GM08714 (cell line): ENCODE measurements around the gene CCDC148.

Experiments used
- H3K4me3 ChIP-seq: fragments of 200-500 bp; sonication (Bioruptor generic); 2 replicates; pipeline ENCODE4 v1.5.1; 2014; ENCODE audit warnings: mild to moderate bottlenecking, low read length, inconsistent platforms
- ZNF274 ChIP-seq: IDR thresholded peaks from 2 replicates; pipeline ENCODE4 v1.6.1; 2012; ENCODE audit warnings: mild to moderate bottlenecking, low read depth, low read length

CCDC148 gene

GRCh38 chr2:158456309-158457066 is at the start of gene CCDC148, which contains the start of gene PKP4:
Gene CCDC148, minus strand, starts transcription at chr2:158456753. Its CDS starts 314 bp downstream, at chr2:158456439.
Gene PKP4, plus strand, starts transcription at chr2:158456952. Its CDS starts 76,233 bp downstream, at chr2:158533185.
- peak within 1 kb of the TSS; percentile 93 for H3K4me3 ChIP-seq
- no peak for TF ChIP-seq ZNF274

- no peak overlapping the region for H3K4me3 ChIP-seq
- TF ChIP-seq ZNF274: no peak
Observed at GRCh38 chr2:158505448-158505934, 48.9 kb upstream of the CCDC148 start.

DNA sequence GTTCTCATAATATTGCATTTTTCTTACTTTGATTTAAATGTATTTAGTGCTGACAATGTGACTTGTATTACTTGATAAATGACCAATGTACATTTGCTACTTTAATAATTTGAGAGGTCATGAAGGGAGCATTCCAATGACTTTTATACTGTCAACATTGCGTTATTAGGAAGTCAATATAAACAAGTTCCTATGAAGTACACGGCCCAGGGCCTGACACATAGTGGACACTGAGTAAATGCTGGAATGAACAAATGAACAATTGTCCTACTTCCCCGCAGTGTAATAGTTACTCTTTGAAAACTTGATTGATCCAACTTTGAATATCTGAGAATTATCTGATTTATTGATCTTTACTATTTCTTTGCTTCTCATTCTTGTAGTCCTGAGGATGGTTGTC is 47.5 kb upstream of the CCDC148 start:
- no peak for TF ChIP-seq ZNF274
- H3K4me3 ChIP-seq: no peak overlapping the region

DNA sequence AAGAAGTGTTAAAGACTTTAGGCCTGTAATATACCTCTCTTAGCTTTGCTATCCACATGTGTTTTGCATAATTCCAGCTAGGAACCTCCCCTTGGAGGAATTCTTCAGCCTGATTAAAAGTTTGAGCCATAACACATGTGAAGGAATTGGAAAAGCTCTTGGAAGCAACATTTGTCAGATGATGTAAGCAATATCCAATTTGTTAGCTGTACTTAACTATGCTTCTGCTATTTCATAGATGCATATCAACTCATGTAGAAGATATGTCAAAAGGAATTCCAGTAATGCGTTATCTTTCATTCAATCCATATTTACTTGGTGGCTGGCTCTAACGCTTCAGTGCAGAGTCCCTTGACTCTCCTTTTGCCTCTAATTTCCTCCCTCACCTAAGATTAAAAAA is 46.4 kb upstream of the CCDC148 start:
- H3K4me3 ChIP-seq: no peak overlapping the region
- no peak for TF ChIP-seq ZNF274

DNA sequence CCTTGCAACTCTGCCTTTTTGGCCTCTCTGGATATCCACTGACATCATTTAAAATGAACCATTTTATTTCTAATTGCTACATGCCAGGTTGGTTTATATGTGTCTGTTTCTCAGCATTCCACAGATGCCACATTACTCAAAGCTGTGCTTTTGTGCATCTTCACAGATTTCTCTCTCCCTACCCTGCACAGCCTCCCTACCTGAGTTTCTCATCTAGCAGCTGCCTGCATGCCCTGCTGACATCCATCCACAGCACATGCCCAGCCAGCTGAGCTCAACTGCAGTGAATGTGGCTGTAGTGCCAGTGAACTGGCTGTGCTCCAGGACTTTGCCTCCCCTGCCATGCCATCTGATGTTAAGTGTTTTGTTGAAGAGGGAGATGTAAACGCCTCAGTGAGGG is 44.7 kb upstream of the CCDC148 start:
- H3K4me3 ChIP-seq: no peak overlapping the region
- no peak for TF ChIP-seq ZNF274

DNA sequence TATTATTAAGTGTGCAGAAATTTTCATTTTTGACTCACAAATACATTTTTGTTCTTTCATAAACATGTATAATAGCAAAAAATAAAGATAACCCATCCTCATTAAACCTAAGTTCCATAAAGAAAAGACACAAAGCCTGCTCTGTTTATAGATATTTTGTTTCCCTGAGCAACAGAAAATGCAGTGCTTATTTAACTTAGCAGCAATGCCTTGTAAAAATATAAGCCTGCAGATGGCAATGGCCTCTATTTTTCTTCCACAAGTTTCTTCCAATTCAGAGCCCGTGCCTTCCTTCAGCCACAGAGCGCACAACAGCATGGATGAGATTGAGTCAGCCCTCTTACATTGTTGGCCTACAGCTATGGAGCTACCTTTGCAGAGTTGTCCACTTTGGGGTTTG is 43.8 kb upstream of the CCDC148 start:
- no peak for TF ChIP-seq ZNF274
- H3K4me3 ChIP-seq: no peak overlapping the region

- H3K4me3 ChIP-seq: no peak overlapping the region
- no peak for TF ChIP-seq ZNF274
Observed at GRCh38 chr2:158499383-158499782, 42.8 kb upstream of the CCDC148 start.

DNA sequence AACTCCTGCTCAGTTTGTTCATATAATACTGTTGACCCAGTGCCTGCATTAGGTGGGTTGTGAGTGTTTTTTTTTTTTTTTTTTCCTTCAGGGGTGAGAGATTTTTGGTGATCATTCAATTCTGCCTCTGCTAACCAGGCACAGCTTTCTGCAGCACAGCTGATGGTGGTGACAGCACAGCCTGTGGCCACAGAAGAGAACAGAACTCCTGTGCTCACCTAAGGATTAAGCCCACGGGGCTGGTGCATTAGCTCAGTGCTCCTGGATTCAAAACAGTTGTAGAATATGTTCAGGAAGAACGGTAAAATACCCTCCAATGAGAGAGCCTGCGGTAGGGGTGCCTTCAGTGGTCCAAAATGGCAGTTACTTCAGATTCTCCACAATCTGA is 42.2 kb upstream of the CCDC148 start:
- TF ChIP-seq ZNF274: no peak
- H3K4me3 ChIP-seq: no peak overlapping the region

DNA sequence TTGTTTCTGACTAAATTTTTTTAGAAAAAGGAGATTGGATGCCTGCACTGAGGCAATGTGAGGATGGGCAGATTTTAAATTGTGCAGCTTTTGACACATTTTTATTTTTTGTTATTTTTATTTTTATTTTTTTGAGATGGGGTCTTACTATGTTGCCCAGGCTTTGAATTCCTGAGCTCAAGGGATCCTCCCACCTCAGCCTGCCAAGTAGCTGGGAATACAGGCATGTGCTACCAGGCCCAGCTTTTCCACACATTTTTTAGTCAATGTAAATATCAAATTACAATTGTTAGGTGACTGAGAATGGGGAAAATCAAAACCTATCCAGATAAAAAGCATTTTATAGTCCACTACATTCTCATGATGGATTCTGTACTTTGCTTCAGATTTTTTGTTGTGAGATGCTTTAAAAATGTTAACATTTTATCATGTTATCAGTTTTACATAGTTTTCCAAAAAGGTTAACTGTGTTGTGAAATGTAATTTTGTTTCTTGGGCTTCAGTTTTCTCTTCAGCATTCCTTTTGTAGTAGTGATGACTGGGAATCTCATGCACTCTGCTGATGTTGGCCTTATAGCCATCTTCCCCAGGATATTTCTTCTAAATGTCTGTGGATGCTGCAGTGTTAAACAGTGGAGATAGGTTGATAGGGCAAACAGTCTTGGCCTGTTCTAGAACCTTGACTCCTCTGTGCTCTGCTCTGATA is 41.6 kb upstream of the CCDC148 start:
- no peak for TF ChIP-seq ZNF274
- H3K4me3 ChIP-seq: no peak overlapping the region

DNA sequence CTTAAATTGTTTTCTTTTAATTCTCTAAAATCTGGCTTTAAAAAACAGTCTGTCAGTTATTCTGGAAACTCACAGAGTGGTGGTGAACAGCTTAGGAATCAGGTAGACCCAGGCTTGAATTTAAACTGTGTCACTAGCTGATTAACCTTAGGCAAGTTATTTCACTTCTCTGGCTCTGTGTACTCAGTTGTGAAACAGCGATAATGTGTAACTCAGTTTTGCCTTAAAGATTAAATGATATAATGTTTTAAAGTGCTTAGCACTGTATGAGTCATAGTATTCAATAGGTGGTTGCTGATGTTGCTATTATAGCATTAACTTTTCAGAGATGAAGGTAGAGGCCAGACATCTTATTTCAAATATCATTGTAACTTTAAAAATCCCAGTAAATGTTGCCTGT is 40.9 kb upstream of the CCDC148 start:
- TF ChIP-seq ZNF274: no peak
- H3K4me3 ChIP-seq: no peak overlapping the region

GRCh38 chr2:158496986-158497385 is 40.4 kb upstream of the CCDC148 start:
- no peak for TF ChIP-seq ZNF274

DNA sequence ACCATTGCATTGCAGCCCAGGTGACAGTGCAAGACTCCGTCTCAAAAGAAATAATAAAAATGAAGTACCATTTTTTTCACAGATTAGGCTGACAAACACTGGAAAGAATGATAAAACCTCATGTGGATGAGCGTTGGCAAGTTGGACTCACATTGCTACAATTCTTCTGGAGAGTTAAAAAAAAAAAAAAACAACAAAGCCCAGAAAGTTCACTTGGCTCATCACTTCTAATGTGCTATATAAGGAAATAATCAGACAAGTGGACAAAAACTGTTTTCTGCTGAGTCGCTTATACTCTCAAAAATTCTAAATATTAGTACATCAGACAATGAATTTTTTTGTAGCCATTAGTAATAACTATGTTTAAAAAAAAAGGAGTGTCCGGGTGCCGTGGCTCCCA is 38.6 kb upstream of the CCDC148 start:
- no peak overlapping the region for H3K4me3 ChIP-seq
- no peak for TF ChIP-seq ZNF274

More at GRCh38 chr2:158496986-158497385, 40.4 kb upstream of the CCDC148 start:
- no peak overlapping the region for H3K4me3 ChIP-seq

- H3K4me3 ChIP-seq: no peak overlapping the region
- no peak for TF ChIP-seq ZNF274
Observed at GRCh38 chr2:158493458-158493857, 36.9 kb upstream of the CCDC148 start.

- no peak overlapping the region for H3K4me3 ChIP-seq
- no peak for TF ChIP-seq ZNF274
Observed at GRCh38 chr2:158491072-158491471, 34.5 kb upstream of the CCDC148 start.
